Measurements from ENCODE around the gene PLEKHG2. TPM values are rescaled to one million over a fixed set of nuclear protein-coding genes. Genes with fewer than 3 reads are reported as not detected.
A peak's percentile ranks its signal among the peaks of the same experiment; 100 is the strongest.

PLEKHG2 gene
- total and polyA plus RNA-seq, 2 donors (not counting 1 experiment from before 2014, with no cell fraction given) = 13.1 to 13.7 TPM

GRCh38 chr19:39416152-39417120 lies 4.0 kb downstream of the PLEKHG2 start:
- Histone ChIP-seq H3K4me2 (ENCODE audit: extremely low read depth, insufficient read depth, low read length) (no peak overlapping the region), H3K9ac (ENCODE audit: insufficient read depth, low read length) (no peak overlapping the region), H3K36me3 (ENCODE audit: control insufficient read depth, insufficient read depth, low read length) (peaks cover 12% of the 10 kb centered on the region), H3K9me3 (ENCODE audit: control insufficient read depth, insufficient read depth, low read depth, low read length) (no peaks in the 10 kb centered on the region), H2AFZ (ENCODE audit: low read length) (no peak overlapping the region), H3K4me1 (ENCODE audit: control insufficient read depth, extremely low read depth, insufficient read depth, low read length) (peaks cover 7% of the 10 kb centered on the region), H4K20me1 (ENCODE audit: control insufficient read depth, extremely low read depth, insufficient read depth, low read length) (no peaks in the 10 kb centered on the region), H3K27ac (ENCODE audit: insufficient read depth, low read length) (no peak overlapping the region), H3K27me3 (ENCODE audit: control insufficient read depth, insufficient read depth, low read length) (no peaks in the 10 kb centered on the region), H3K4me3 (replicated peaks in 1 of 4; ENCODE audit: control extremely low read depth in 1 of 4, insufficient read depth in 1 of 4, low read depth in 3 of 4, low read length in 4 of 4) (peak overlapping the region in 1 of 4 experiments; percentile 98), H3K79me2 (ENCODE audit: control insufficient read depth, insufficient read depth, low read length) (peaks cover 20% of the 10 kb centered on the region)
- no peak for DNase-seq (ENCODE audit: low read depth in 2 of 2)
- TF ChIP-seq EZH2 (IDR thresholded peaks at IDR 0.05; ENCODE audit: low read length, missing control alignments) (no peak), CTCF (conservative IDR thresholded peaks at IDR 0.05 in 1 of 2, IDR thresholded peaks at IDR 0.05 in 1 of 2; ENCODE audit: low read depth in 1 of 2, low read length in 2 of 2) (no peak)

GRCh38 chr19:39417463-39418181 lies 5.2 kb downstream of the PLEKHG2 start:
- no peak overlapping the region for H3K9ac ChIP-seq (ENCODE audit: insufficient read depth, low read length)
- H3K27ac ChIP-seq (ENCODE audit: insufficient read depth, low read length) = no peak overlapping the region
- peaks cover 7% of the 10 kb centered on the region for H3K4me1 ChIP-seq (ENCODE audit: control insufficient read depth, extremely low read depth, insufficient read depth, low read length)
- no peak for TF ChIP-seq EZH2 (IDR thresholded peaks at IDR 0.05; ENCODE audit: low read length, missing control alignments)
- no peak for TF ChIP-seq CTCF (conservative IDR thresholded peaks at IDR 0.05 in 1 of 2, IDR thresholded peaks at IDR 0.05 in 1 of 2; ENCODE audit: low read depth in 1 of 2, low read length in 2 of 2)
- DNase-seq (ENCODE audit: low read depth in 2 of 2) = no peak
- H3K9me3 ChIP-seq (ENCODE audit: control insufficient read depth, insufficient read depth, low read depth, low read length) = no peaks in the 10 kb centered on the region
- H3K27me3 ChIP-seq (ENCODE audit: control insufficient read depth, insufficient read depth, low read length) = no peaks in the 10 kb centered on the region
- peaks cover 20% of the 10 kb centered on the region for H3K79me2 ChIP-seq (ENCODE audit: control insufficient read depth, insufficient read depth, low read length)
- H3K36me3 ChIP-seq (ENCODE audit: control insufficient read depth, insufficient read depth, low read length) = peaks cover 16% of the 10 kb centered on the region
- no peak overlapping the region for H3K4me2 ChIP-seq (ENCODE audit: extremely low read depth, insufficient read depth, low read length)
- H3K4me3 ChIP-seq (replicated peaks in 1 of 4; ENCODE audit: control extremely low read depth in 1 of 4, insufficient read depth in 1 of 4, low read depth in 3 of 4, low read length in 4 of 4) = no peak overlapping the region
- H4K20me1 ChIP-seq (ENCODE audit: control insufficient read depth, extremely low read depth, insufficient read depth, low read length) = no peaks in the 10 kb centered on the region
- H2AFZ ChIP-seq (ENCODE audit: low read length) = no peak overlapping the region

- Histone ChIP-seq H3K79me2 (ENCODE audit: control insufficient read depth, insufficient read depth, low read length) (peaks cover 19% of the 10 kb centered on the region), H3K36me3 (ENCODE audit: control insufficient read depth, insufficient read depth, low read length) (peaks cover 27% of the 10 kb centered on the region)
- DNase-seq (ENCODE audit: low read depth in 2 of 2) = no peak
Observed at GRCh38 chr19:39419003-39419402, 6.5 kb downstream of the PLEKHG2 start.

More at GRCh38 chr19:39419003-39419402, 6.5 kb downstream of the PLEKHG2 start:
- Histone ChIP-seq H3K4me3 (replicated peaks in 1 of 4; ENCODE audit: control extremely low read depth in 1 of 4, insufficient read depth in 1 of 4, low read depth in 3 of 4, low read length in 4 of 4) (no peak overlapping the region), H3K4me1 (ENCODE audit: control insufficient read depth, extremely low read depth, insufficient read depth, low read length) (peaks cover 7% of the 10 kb centered on the region), H3K27me3 (ENCODE audit: control insufficient read depth, insufficient read depth, low read length) (no peaks in the 10 kb centered on the region), H3K9ac (ENCODE audit: insufficient read depth, low read length) (no peak overlapping the region), H2AFZ (ENCODE audit: low read length) (no peak overlapping the region), H4K20me1 (ENCODE audit: control insufficient read depth, extremely low read depth, insufficient read depth, low read length) (no peaks in the 10 kb centered on the region), H3K27ac (ENCODE audit: insufficient read depth, low read length) (no peak overlapping the region), H3K9me3 (ENCODE audit: control insufficient read depth, insufficient read depth, low read depth, low read length) (no peaks in the 10 kb centered on the region), H3K4me2 (ENCODE audit: extremely low read depth, insufficient read depth, low read length) (no peak overlapping the region)
- TF ChIP-seq CTCF (conservative IDR thresholded peaks at IDR 0.05 in 1 of 2, IDR thresholded peaks at IDR 0.05 in 1 of 2; ENCODE audit: low read depth in 1 of 2, low read length in 2 of 2) (no peak), EZH2 (IDR thresholded peaks at IDR 0.05; ENCODE audit: low read length, missing control alignments) (no peak)
